GM12874 (cell line): ENCODE measurements around the gene DNAH12.

Experiments
- TF ChIP-seq, protein P1 (sequence below): IDR thresholded peaks from 2 replicates; pipeline ENCODE4 v1.5.1; 2011; ENCODE audit warnings: low read depth, mild to moderate bottlenecking, control low read depth, low read length, moderate library complexity; ENCODE audit not compliant: insufficient read depth

DNAH12 gene

DNA sequence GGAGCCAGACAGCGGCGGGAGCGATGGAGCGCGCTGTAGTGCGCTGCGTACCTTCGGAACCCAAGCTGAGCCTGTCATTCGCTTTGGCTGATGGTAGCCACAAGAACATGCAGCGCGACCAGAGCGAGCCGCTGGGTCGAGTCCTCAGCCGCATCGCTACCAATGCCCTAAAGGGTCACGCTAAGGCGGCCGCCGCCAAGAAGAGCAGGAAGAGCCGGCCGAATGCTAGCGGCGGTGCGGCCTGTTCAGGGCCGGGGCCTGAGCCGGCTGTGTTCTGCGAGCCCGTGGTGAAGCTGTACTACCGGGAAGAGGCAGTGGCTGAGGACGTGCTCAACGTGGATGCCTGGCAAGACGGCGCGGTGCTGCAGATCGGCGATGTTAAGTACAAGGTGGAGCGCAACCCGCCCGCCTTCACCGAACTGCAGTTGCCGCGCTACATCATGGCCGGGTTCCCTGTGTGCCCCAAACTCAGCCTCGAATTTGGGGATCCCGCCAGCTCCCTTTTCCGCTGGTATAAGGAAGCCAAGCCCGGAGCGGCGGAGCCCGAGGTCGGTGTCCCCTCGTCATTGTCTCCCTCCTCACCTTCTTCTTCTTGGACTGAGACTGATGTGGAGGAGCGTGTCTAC is 12.4 kb upstream of the DNAH12 start:
- TF ChIP-seq, protein P1, sequence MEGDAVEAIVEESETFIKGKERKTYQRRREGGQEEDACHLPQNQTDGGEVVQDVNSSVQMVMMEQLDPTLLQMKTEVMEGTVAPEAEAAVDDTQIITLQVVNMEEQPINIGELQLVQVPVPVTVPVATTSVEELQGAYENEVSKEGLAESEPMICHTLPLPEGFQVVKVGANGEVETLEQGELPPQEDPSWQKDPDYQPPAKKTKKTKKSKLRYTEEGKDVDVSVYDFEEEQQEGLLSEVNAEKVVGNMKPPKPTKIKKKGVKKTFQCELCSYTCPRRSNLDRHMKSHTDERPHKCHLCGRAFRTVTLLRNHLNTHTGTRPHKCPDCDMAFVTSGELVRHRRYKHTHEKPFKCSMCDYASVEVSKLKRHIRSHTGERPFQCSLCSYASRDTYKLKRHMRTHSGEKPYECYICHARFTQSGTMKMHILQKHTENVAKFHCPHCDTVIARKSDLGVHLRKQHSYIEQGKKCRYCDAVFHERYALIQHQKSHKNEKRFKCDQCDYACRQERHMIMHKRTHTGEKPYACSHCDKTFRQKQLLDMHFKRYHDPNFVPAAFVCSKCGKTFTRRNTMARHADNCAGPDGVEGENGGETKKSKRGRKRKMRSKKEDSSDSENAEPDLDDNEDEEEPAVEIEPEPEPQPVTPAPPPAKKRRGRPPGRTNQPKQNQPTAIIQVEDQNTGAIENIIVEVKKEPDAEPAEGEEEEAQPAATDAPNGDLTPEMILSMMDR: no peak

DNA sequence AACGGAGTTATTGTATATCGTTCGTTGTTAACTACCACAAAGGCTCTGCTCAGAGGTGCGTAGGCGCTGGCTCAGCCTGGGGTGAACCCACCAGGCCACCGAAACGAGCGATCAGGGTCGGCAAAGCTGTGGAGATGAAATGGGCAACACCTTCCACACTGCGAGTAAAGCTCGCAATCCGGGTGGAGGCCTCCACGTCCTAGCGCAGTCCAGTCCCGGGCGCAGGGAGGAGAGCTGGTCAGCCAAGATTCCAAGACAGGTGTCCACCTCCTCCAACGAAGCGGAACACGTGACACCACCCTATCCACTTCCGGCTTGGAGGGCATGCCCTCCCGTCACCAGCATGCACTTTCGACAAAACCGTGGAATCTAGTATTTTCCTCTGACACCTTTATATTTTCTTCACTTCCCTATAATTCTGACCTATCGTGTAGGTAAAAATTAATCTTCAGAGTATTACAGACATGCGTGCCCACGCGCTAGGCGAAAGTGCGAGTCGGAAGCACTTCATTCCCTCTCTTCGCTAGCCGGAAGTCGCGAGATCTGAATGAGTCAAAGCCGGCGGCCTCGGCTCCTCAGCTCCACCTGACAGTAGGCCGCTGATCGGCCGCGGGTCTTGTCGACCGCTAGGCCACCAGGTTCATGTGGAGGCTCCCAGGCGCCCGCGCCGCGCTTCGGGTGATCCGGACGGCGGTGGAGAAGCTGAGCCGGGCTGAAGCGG is 11.8 kb upstream of the DNAH12 start, which contains the start of gene PDE12:
Gene PDE12, plus strand, starts transcription at position 537 of the 721 bp plus-strand sequence. Its CDS starts 106 bp downstream, at position 643.
- TF ChIP-seq, protein P1: no peak

DNA sequence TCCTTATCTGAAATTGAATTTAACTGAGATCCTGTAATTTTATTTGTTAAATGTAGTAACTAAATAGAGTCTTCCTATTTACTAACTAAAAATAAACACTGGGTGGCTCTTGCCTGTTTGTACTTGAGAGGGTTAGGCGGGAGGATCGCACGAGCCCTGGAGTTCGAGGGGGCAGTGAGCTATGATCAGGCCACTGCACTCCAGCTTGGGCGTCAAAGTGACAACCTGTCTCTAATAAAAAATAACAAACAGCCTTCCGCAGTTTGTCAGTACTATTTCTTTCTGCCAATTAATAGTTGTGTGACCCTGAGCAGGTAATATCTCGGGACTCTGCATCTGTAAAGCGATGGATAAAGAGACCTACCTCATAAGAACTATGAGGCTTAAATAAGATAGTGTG is 11.2 kb upstream of the DNAH12 start:
- TF ChIP-seq, protein P1: no peak

DNA sequence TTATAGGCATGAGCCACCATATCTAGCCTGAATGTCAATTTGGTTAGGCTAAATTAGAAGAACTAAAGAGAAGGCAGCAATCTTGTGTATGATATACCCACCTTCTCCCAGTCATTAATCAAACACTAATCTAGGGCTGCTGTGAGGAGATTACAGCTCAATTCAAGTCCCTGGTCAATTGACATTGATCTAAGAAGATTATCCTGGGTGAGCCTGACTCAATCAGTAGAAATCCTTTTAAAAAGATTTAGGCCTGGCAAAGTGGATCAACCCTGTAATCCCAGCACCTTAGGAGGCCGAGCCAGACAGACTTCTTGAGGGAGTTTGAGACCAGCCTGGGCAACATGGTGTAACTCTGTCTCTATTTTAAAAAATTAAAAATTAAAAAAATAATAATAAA is 2.5 kb upstream of the DNAH12 start:
- TF ChIP-seq, protein P1: no peak

DNA sequence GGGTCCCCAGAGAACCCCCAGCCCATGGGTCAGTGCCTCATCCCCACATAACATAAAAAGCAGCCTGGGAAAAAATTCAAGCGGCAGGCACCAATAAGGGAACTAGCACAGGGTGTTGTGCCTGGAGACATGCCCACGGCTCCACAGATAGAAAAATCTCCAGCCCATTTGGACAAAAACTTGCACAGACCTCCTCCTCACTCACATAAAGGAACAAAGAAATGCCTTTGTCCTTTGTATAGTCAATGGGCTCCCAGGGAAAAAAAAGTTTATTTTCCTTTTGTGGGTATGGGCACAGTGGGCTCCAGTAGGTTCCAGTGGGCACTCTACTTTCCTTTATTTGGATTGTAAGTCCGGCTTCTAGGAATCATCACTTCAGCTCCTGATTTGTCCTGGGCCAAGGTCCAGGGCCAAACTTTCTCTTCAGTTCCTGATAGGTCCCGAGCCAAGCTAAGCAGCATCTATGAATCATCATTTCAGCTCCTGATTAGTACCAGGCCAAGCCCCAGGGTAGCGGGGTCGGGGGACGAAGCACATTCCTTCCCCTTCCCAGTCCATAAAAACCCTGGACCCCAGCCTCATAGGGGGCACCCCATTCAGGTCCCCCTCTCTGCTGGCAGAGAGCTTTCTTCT is 1.6 kb upstream of the DNAH12 start:
- TF ChIP-seq, protein P1: no peak

DNA sequence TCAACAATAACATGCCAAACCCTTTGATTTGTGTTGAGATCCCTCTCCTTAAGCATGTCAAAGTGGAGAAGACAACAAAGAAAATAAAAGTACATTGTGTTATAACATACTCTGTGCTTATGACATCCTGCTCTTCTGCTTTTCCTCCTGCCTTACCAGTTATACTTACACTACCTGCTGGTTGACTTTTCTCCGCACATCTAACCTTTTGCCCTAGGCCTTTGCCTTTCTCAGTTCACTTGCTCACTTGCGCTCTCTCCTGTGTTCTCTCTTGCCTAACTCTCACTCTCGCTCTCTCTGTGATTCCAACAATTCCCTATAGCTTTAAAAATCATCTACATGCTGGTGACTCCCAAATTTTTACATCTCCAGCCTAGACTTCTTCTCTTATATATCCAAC is 5.7 kb downstream of the DNAH12 start:
- TF ChIP-seq, protein P1: no peak

DNA sequence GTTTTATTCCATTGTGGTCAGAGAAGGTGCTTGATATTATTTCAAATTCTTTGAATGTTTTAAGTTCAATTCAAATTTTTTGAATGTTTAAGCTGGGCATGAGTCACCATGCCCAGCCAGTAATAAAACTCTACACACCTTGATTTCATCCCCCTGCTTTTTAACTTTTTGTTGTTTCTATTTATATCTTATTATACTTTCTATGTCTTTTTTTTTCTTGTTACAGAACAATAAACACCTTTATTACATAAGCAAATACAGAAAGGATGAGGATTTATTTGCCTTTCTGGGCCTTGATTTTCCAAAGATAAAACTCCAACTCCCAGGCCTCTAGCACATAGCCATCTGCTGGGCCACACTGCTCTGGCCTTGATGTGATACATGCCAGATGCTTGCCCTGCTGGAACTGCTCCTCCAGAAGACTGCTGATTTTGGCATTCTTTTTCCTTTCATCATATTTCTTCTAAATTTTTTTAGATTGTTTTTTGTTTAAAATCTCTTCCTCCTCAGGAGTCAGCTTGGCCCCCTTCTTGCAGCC is 14.0 kb downstream of the DNAH12 start:
- TF ChIP-seq, protein P1: no peak
